ENCODE results near the gene RPL39. TPM values are rescaled to one million over a fixed set of nuclear protein-coding genes. Genes with fewer than 3 reads are reported as not detected.

The RPL39 gene
- total RNA-seq, 1 donor = 1,740 TPM

DNA sequence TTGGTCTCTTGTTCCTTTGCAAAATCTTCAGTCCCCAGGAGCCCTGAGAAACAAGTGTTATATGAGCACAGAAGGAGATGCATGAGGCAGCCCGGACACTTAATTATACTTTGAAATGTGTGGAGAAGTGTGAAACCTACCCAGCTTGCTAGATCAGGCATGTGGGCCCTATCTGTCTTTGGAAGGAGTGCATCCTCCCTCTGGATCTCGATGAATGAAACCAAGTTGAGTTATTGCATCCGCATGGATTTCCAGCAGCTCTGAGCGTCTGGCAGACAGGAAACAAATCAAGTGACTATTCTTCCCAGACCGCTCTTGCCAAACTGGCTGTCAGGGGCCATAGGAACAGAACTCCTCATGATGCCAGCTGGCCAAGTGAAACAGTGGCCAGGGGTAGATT is 52.7 kb downstream of the RPL39 start:
- peak; percentile 80 for DNase-seq (ENCODE audit: insufficient read length, low spot score, missing footprints)
- no peak overlapping the region for H3K4me3 ChIP-seq (ENCODE audit: insufficient read depth, low read length)
- H3K79me2 ChIP-seq (ENCODE audit: insufficient read depth, low read length) = no peaks in the 10 kb centered on the region
- H3K9me3 ChIP-seq (ENCODE audit: low read depth, low read length) = no peaks in the 10 kb centered on the region
- no peak overlapping the region for H3K4me2 ChIP-seq (ENCODE audit: insufficient read depth, low read length)
- H3K36me3 ChIP-seq (ENCODE audit: insufficient read depth, low read length) = no peaks in the 10 kb centered on the region
- no peaks in the 10 kb centered on the region for H3K27me3 ChIP-seq (ENCODE audit: insufficient read depth, low read length)
- H3K4me1 ChIP-seq (ENCODE audit: insufficient read depth, low read length) = peaks cover 4% of the 10 kb centered on the region
- TF ChIP-seq, protein P1, sequence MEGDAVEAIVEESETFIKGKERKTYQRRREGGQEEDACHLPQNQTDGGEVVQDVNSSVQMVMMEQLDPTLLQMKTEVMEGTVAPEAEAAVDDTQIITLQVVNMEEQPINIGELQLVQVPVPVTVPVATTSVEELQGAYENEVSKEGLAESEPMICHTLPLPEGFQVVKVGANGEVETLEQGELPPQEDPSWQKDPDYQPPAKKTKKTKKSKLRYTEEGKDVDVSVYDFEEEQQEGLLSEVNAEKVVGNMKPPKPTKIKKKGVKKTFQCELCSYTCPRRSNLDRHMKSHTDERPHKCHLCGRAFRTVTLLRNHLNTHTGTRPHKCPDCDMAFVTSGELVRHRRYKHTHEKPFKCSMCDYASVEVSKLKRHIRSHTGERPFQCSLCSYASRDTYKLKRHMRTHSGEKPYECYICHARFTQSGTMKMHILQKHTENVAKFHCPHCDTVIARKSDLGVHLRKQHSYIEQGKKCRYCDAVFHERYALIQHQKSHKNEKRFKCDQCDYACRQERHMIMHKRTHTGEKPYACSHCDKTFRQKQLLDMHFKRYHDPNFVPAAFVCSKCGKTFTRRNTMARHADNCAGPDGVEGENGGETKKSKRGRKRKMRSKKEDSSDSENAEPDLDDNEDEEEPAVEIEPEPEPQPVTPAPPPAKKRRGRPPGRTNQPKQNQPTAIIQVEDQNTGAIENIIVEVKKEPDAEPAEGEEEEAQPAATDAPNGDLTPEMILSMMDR (IDR thresholded peaks at IDR 0.05; ENCODE audit: extremely low read depth, low read depth, low read length) = no peak
- H4K20me1 ChIP-seq (ENCODE audit: insufficient read depth, low read length) = no peaks in the 10 kb centered on the region
- no peak overlapping the region for H2AFZ ChIP-seq (ENCODE audit: low read length)
- no peak overlapping the region for H3K27ac ChIP-seq (ENCODE audit: low read depth, low read length)

Small RNA genes within 50 kb of the gene (small RNA-seq; reads per million reads assigned to genes)
- gene SNORA69 = not detected

Other genes with a start within 250 kb of the RPL39 start
- 23.9 and 29.0 TPM in 2 replicates for gene STEEP1, start 226.2 kb downstream of the RPL39 start, total RNA-seq
- gene UBE2A, start 217.1 kb downstream of the RPL39 start, total RNA-seq = 36.6 and 41.5 TPM in 2 replicates
- 4.7 and 5.1 TPM in 2 replicates for gene NKRF, start 185.2 kb downstream of the RPL39 start, total RNA-seq
- gene SEPTIN6, start 98.5 kb downstream of the RPL39 start, total RNA-seq = 9.0 and 9.1 TPM in 2 replicates
- gene SOWAHD, start 33.0 kb downstream of the RPL39 start, total RNA-seq = under 0.01 and 0.72 TPM in 2 replicates
- gene UPF3B, start 61.3 kb upstream of the RPL39 start, total RNA-seq = 1.2 and 1.8 TPM in 2 replicates
- gene RNF113A, start 80.1 kb upstream of the RPL39 start, total RNA-seq = 15.3 and 15.9 TPM in 2 replicates
- gene NDUFA1, start 80.2 kb upstream of the RPL39 start, total RNA-seq = 40.2 and 51.6 TPM in 2 replicates
- not detected in 2 replicates for gene AKAP14, start 104.3 kb upstream of the RPL39 start, total RNA-seq
- gene NKAP, start 152.1 kb upstream of the RPL39 start, total RNA-seq = 4.3 and 4.7 TPM in 2 replicates